ENCODE results near the gene ENDOD1. TPM values are rescaled to one million over a fixed set of nuclear protein-coding genes. Genes with fewer than 3 reads are reported as not detected.

ENDOD1 gene
- total RNA-seq, 1 donor from 2014 or later, result 4.5 TPM

DNA sequence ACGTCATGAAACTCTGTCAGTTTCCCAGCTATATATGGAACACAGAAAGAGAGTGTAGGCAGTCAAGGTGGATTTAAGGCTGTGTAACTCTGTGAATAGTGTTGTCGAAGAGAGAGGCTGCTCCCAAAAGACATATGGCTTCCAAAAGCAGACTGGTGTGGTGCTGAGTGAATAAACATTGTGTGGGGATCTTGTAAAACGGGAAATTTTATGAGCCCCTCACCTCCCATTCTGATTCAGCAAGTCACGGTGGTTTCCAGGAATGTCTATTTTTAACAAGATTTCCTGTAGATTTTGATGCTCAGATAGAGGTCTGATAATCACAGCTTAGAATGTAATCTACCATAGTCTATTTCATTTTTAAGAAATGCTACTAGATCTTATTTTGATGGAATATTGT lies 73.5 kb downstream of the ENDOD1 start:
- Mint-ChIP-seq H3K36me3 (ENCODE audit: low read depth, unreplicated experiment) (no peaks in the 10 kb centered on the region), H3K4me3 (ENCODE audit: unreplicated experiment) (no peak overlapping the region), H3K9me3 (ENCODE audit: unreplicated experiment) (no peaks in the 10 kb centered on the region), H3K27me3 (ENCODE audit: unreplicated experiment) (no peaks in the 10 kb centered on the region), H3K4me1 (ENCODE audit: unreplicated experiment) (peaks cover 10% of the 10 kb centered on the region), H3K27ac (ENCODE audit: unreplicated experiment) (no peak overlapping the region)
- TF ChIP-seq, protein P1, sequence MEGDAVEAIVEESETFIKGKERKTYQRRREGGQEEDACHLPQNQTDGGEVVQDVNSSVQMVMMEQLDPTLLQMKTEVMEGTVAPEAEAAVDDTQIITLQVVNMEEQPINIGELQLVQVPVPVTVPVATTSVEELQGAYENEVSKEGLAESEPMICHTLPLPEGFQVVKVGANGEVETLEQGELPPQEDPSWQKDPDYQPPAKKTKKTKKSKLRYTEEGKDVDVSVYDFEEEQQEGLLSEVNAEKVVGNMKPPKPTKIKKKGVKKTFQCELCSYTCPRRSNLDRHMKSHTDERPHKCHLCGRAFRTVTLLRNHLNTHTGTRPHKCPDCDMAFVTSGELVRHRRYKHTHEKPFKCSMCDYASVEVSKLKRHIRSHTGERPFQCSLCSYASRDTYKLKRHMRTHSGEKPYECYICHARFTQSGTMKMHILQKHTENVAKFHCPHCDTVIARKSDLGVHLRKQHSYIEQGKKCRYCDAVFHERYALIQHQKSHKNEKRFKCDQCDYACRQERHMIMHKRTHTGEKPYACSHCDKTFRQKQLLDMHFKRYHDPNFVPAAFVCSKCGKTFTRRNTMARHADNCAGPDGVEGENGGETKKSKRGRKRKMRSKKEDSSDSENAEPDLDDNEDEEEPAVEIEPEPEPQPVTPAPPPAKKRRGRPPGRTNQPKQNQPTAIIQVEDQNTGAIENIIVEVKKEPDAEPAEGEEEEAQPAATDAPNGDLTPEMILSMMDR (IDR thresholded peaks at IDR 0.05; ENCODE audit: unreplicated experiment), result no peak
- DNase-seq (ENCODE audit: low spot score), result no peak

DNA sequence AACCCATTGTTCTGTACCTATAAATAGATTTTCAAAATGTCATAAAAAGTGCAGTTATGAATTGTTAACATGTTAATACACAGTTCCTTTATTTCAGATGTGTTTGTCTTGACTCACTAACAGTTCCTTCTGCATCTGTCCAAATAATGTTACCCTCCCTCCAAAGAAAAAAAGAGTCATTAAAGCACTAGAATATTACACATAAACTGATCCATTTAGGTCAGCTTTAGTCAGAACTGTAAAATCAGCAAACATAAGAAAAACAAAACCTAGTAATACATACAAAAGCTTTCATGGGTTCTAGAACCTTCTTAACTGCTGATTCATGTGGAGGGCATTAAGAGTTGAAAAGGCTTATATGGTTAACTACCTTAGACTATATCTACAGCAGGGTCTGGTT lies 76.0 kb downstream of the ENDOD1 start:
- no peak for DNase-seq (ENCODE audit: low spot score)
- H3K4me3 Mint-ChIP-seq (ENCODE audit: unreplicated experiment), result no peak overlapping the region
- peaks cover 19% of the 10 kb centered on the region for H3K4me1 Mint-ChIP-seq (ENCODE audit: unreplicated experiment)
- TF ChIP-seq, protein P1 (IDR thresholded peaks at IDR 0.05; ENCODE audit: unreplicated experiment), result no peak
- peaks cover 2% of the 10 kb centered on the region for H3K27me3 Mint-ChIP-seq (ENCODE audit: unreplicated experiment)
- H3K9me3 Mint-ChIP-seq (ENCODE audit: unreplicated experiment), result no peaks in the 10 kb centered on the region
- no peaks in the 10 kb centered on the region for H3K36me3 Mint-ChIP-seq (ENCODE audit: low read depth, unreplicated experiment)
- H3K27ac Mint-ChIP-seq (ENCODE audit: unreplicated experiment), result no peak overlapping the region

DNA sequence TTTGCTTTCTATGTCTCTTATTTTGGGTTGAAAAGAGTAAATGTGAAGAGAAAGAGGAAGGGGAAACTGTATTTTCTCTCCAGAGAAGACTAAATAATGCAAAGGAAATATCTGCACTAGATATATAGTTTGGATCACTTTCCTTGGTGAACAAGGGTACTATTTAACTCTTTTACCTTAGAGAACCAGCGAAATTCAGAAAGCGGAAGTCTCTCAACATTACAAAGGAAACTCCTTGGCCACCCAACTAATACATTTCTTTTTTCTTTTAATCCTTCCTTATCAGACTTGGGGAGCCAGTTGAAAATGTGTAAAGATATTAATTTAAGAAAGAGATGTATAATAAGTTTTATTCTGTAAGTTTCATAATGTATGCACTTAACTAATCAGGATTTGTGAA lies 77.1 kb downstream of the ENDOD1 start:
- no peak for DNase-seq (ENCODE audit: low spot score)
- Mint-ChIP-seq H3K4me3 (ENCODE audit: unreplicated experiment) (no peak overlapping the region), H3K4me1 (ENCODE audit: unreplicated experiment) (peaks cover 15% of the 10 kb centered on the region), H3K9me3 (ENCODE audit: unreplicated experiment) (no peaks in the 10 kb centered on the region), H3K27me3 (ENCODE audit: unreplicated experiment) (peaks cover 2% of the 10 kb centered on the region), H3K36me3 (ENCODE audit: low read depth, unreplicated experiment) (no peaks in the 10 kb centered on the region), H3K27ac (ENCODE audit: unreplicated experiment) (no peak overlapping the region)
- TF ChIP-seq, protein P1 (IDR thresholded peaks at IDR 0.05; ENCODE audit: unreplicated experiment), result no peak

DNA sequence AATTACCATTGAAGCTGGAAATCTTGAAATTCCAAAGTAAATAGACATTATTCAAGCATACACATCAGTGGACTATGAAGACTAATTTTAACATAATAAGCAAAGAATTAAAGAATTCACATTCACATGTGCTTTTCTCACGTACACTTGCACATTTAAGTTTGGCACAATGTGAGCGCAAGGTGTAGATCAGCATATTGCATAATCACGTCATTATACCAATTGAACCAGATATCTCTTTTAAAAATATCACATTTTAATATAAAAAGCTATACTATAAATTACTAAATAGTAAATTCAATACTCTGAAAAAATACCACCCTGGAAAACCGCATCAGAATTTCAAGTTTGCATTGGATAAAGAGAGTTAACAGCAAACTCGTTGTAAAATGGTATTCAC lies 80.6 kb downstream of the ENDOD1 start:
- TF ChIP-seq, protein P1 (IDR thresholded peaks at IDR 0.05; ENCODE audit: unreplicated experiment), result no peak
- peaks cover 15% of the 10 kb centered on the region for H3K4me1 Mint-ChIP-seq (ENCODE audit: unreplicated experiment)
- H3K27ac Mint-ChIP-seq (ENCODE audit: unreplicated experiment), result no peak overlapping the region
- H3K27me3 Mint-ChIP-seq (ENCODE audit: unreplicated experiment), result peaks cover 2% of the 10 kb centered on the region
- H3K36me3 Mint-ChIP-seq (ENCODE audit: low read depth, unreplicated experiment), result no peaks in the 10 kb centered on the region
- no peak overlapping the region for H3K4me3 Mint-ChIP-seq (ENCODE audit: unreplicated experiment)
- DNase-seq (ENCODE audit: low spot score), result no peak
- no peaks in the 10 kb centered on the region for H3K9me3 Mint-ChIP-seq (ENCODE audit: unreplicated experiment)

DNA sequence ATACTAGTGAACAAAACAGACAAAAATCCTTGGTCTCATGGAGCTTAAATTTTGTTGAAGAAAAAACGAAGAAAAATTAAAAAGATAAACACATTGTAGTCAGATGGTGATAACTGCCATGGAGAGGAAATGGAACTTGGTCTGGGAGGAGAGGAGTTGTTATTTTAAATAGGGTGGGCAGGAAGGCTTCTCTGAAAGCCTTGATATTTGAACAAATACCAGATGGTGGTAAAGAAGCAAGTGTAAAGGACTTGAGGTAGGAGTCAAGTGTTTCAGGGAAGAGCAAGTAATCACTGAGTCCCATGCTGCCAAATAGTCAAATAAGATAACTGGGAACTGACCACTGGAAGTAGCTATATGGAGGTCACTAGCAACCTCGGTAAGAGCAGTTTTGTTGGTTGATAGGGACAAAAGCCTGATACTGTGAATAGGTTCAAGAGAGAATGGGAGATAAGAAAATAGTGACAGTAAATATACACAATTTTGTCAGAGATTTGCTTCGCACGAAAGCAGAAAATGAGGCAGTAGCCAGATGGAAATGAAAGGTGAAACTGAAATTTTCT lies 86.3 kb downstream of the ENDOD1 start:
- Mint-ChIP-seq H3K27me3 (ENCODE audit: unreplicated experiment) (no peaks in the 10 kb centered on the region), H3K4me3 (ENCODE audit: unreplicated experiment) (peak overlapping the region; percentile 15), H3K9me3 (ENCODE audit: unreplicated experiment) (no peaks in the 10 kb centered on the region), H3K27ac (ENCODE audit: unreplicated experiment) (peak overlapping the region; percentile 3), H3K4me1 (ENCODE audit: unreplicated experiment) (peaks cover 8% of the 10 kb centered on the region), H3K36me3 (ENCODE audit: low read depth, unreplicated experiment) (no peaks in the 10 kb centered on the region)
- TF ChIP-seq, protein P1 (IDR thresholded peaks at IDR 0.05; ENCODE audit: unreplicated experiment), result no peak
- DNase-seq (ENCODE audit: low spot score), result no peak

Other genes with a start within 250 kb of the ENDOD1 start
- gene CWC15, start 116.3 kb upstream of the ENDOD1 start, total RNA-seq (ENCODE audit: unreplicated experiment), result 84.1 TPM
- gene KDM4D, start 116.1 kb upstream of the ENDOD1 start, total RNA-seq (ENCODE audit: unreplicated experiment), result 1.8 TPM
- gene KDM4E, start 64.6 kb upstream of the ENDOD1 start, total RNA-seq (ENCODE audit: unreplicated experiment), result not detected
- gene KDM4F, start 40.4 kb upstream of the ENDOD1 start, total RNA-seq (ENCODE audit: unreplicated experiment), result not detected
- 25.2 TPM for gene SRSF8, start 22.9 kb upstream of the ENDOD1 start, total RNA-seq (ENCODE audit: unreplicated experiment)
- gene SESN3, start 141.4 kb downstream of the ENDOD1 start, total RNA-seq (ENCODE audit: unreplicated experiment), result 94.5 TPM

Measured in endothelial cell (in vitro differentiated cells).